Measurements from ENCODE around the gene C1QC. TPM values are rescaled to one million over a fixed set of nuclear protein-coding genes. Genes with fewer than 3 reads are reported as not detected.
"Not testable (repeated sequence)": the region's sequence is repeated elsewhere in the genome, so short reads cannot be mapped to it uniquely, and the experiment has no call there.

Gene C1QC
- total and polyA plus RNA-seq, 3 donors from 2014 or later: 8.6 to 108 (median 36.8) TPM

GRCh38 chr1:22665752-22666151, 22.3 kb downstream of the C1QC start:
- no peaks in the 10 kb centered on the region for H3K36me3 ChIP-seq (ENCODE audit: low read depth, missing control alignments)
- intact Hi-C loops (cut with DNase I; ENCODE audit: low total_unique reads): no loop called here
- peak; percentile 63 for DNase-seq
- no peak overlapping the region for H3K27ac ChIP-seq
- no peaks in the 10 kb centered on the region for H3K9me3 ChIP-seq
- TF ChIP-seq CTCF (IDR thresholded peaks at IDR 0.05) (peak in 2 of 3 experiments; percentile 42 to 56), POLR2A (IDR thresholded peaks at IDR 0.05) (no peak)
- no peak overlapping the region for H3K4me3 ChIP-seq
- H3K4me1 ChIP-seq: no peaks in the 10 kb centered on the region
- WGBS, 2 donors: 34 to 42% methylated on average over 7 of the region's 7 CpGs
- no peaks in the 10 kb centered on the region for H3K27me3 ChIP-seq

GRCh38 chr1:22666412-22666811, 23.0 kb downstream of the C1QC start:
- intact Hi-C loops (cut with DNase I; ENCODE audit: low total_unique reads): no loop called here
- WGBS, 2 donors: 40 to 56% methylated on average over 2 of the region's 2 CpGs
- H3K27me3 ChIP-seq: no peaks in the 10 kb centered on the region
- no peaks in the 10 kb centered on the region for H3K4me1 ChIP-seq
- H3K9me3 ChIP-seq: no peaks in the 10 kb centered on the region
- no peaks in the 10 kb centered on the region for H3K36me3 ChIP-seq (ENCODE audit: low read depth, missing control alignments)
- no peak for DNase-seq
- H3K27ac ChIP-seq: no peak overlapping the region
- no peak overlapping the region for H3K4me3 ChIP-seq
- TF ChIP-seq POLR2A (IDR thresholded peaks at IDR 0.05) (no peak), CTCF (IDR thresholded peaks at IDR 0.05) (no peak)

DNA sequence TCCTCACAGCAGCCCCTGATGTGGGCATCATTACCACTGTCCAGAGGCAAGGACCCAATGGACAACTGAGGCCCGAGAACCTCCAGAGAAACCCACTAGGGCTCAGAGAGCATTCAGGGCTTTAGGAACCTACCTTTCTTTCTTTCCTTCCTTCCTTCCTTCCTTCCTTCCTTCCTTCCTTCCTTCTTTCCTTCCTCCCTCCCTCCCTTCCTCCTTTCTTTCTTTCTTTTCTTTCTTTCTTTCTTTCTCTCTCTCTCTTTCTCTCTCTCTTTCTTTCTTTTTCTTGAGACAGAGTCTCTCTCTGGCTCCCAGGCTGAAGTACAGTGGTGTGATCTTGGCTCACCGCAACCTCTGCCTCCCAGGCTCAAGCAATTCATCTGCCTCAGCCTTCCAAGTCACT, 25.4 kb downstream of the C1QC start:
- DNase-seq; H3K27ac ChIP-seq; H3K27me3 ChIP-seq; H3K9me3 ChIP-seq; H3K36me3 ChIP-seq (ENCODE audit: low read depth, missing control alignments); intact Hi-C loops (cut with DNase I; ENCODE audit: low total_unique reads); H3K4me1 ChIP-seq; H3K4me3 ChIP-seq: not testable (repeated sequence)
- 92 to 96% methylated on average over 2 of the region's 2 CpGs for WGBS, 2 donors

DNA sequence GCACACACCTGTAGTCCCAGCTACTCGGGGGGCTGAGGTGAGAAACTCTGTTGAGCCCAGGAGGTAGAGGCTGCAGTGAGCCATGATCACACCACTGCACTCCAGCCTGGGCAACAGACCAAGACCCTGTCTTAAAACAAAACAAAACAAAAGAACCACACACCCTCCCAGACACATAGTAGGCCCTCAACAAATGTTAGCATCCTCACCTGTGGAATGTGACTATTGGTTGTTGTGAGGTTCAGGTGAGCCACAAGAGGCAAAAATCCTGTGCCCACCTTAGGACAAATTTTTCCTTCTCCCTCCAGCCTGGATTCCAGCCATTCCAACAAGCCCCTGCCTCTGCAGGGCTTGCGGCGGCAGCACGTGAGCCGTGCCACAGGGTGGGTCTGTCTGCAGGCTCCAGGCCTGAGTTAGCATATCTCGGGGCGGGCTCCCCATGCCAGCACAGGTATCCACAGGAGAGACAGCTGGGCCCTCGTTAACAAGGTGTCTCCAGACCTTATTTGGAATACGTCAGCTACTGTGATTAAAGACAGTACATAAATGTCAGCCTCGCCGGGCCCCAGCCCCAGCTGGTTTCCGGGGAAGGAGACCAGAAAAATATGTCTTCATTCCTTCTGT, 27.0 kb downstream of the C1QC start:
- TF ChIP-seq CTCF (IDR thresholded peaks at IDR 0.05) (no peak), POLR2A (IDR thresholded peaks at IDR 0.05) (no peak)
- H3K36me3 ChIP-seq (ENCODE audit: low read depth, missing control alignments): no peaks in the 10 kb centered on the region
- no peaks in the 10 kb centered on the region for H3K4me1 ChIP-seq
- intact Hi-C loops (cut with DNase I; ENCODE audit: low total_unique reads): no loop called here
- H3K27me3 ChIP-seq: no peaks in the 10 kb centered on the region
- no peak overlapping the region for H3K27ac ChIP-seq
- no peaks in the 10 kb centered on the region for H3K9me3 ChIP-seq
- 78 to 83% methylated on average over 12 of the region's 12 CpGs for WGBS, 2 donors
- H3K4me3 ChIP-seq: no peak overlapping the region
- no peak for DNase-seq

DNA sequence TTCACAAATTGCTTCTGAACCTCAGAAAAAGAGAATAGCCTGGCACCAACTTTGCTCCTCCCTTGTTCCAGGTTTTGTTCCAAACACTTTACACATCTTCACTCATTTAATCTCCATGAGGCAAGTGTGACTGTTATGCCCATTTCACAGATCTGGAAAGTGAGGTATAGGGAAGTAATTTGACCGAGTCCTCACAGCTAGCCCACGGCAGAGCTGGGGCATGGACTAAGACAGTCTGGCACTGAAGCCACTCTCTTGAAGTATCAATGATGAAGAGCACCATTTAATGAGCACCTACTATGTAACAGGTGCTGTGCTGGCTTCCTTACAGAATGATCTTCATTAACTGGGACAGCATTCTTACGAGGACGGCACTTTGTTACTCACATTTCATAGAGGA, 28.6 kb downstream of the C1QC start:
- Histone ChIP-seq H3K27ac (no peak overlapping the region), H3K4me1 (no peaks in the 10 kb centered on the region), H3K9me3 (no peaks in the 10 kb centered on the region), H3K27me3 (no peaks in the 10 kb centered on the region), H3K36me3 (ENCODE audit: low read depth, missing control alignments) (no peaks in the 10 kb centered on the region), H3K4me3 (no peak overlapping the region)
- TF ChIP-seq POLR2A (IDR thresholded peaks at IDR 0.05) (no peak), CTCF (IDR thresholded peaks at IDR 0.05) (no peak)
- no peak for DNase-seq
- 75 to 97% methylated on average over 4 of the region's 4 CpGs for WGBS, 2 donors
- intact Hi-C loops (cut with DNase I; ENCODE audit: low total_unique reads): no loop called here

Measured in testis (tissue), 3 donors.